Activated T-helper 1 cell treated with anti-CD3 and anti-CD28 coated beads, Interleukin-2, amount 50 U/mL, for 16 hours (primary cell): Measurements from ENCODE around the gene ARRDC5.
"Not testable (repeated sequence)": the region's sequence is repeated elsewhere in the genome, so short reads cannot be mapped to it uniquely, and the experiment has no call there.

ENCODE experiments used
- DNase-seq, 2 donors: peaks; one replicate each; pipeline ENCODE4 v3.0.0-alpha.2; 2020; ENCODE audit warnings: low read depth in 1 of 2, low spot score in 1 of 2

ARRDC5 gene

GRCh38 chr19:4910594-4911281, 8.0 kb upstream of the ARRDC5 start:
- no peak for DNase-seq

DNA sequence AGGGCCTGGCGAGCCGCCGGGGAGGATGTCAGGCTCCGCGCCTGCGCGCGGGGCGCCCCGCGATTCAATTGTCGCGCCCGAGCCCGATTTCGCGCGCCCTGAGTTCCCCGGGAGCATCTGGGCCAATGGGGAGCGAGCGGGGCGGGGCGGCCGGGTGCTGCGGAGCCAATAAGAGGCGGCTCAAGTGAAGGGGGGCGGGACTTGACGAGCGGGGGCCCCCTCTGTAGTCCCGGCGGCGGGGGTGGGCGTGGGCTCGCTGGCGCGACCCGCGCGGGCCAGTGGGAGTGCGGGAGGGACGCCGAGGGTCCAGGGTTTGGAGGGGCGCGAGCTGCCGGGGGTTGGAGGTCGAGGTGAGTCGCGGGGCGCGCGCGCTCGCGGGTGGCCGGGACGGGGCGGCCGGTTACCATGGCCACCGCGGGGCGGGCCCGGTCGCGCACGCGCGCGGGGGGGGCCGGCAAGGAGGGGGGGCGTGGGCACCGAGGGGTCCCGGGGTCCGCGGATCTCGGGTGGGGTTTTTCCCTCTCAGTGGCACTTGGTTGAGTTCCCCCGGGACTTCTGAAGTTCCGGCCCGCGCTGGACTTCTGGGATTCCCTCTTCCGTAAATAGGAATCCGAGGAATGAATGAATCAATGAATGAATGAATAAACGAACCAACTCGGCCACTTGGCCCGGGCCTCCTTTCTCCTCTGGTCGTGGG, 7.3 kb upstream of the ARRDC5 start:
- DNase-seq, result peak; percentile 89 to 90

DNA sequence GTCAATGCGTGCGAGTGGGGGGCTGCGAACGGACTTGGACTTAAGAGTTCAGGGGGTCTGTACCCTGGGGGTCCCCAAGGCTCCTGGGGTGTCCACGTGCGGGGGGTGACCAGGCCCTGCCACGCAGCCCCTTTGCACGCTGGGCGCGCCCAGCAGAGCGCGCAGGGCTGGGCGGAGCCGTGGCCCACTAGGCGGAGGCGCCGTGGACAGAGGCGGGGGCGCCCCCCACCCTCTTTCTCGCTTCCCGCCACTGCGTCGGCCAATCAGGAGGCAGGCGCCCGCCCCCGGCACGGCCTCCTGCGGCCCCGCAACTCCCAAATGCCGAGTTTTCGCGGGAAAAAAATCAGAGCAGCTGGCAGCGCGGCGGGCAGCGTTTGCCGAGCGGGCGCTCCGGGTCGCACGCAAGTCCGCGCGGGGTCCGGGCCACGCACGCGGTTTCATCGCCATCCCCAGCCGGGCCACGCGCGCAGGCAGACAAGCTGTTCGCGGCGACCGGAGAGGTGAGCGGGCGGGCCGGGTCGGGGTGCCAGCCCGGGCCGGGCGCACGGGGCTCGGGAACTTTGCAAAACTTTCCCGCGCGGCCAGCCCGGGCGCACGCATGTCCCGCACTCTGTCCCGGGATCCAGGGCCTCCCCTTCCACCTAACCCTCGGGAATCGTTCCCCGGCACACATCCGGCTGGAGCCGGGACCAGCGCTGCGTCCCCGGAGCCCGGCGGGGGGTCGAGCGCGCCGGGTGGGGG, 6.6 kb upstream of the ARRDC5 start, which contains the start of gene UHRF1:
UHRF1 (plus strand) TSS at position 346 of the 741 bp plus-strand sequence. CDS start 1,385 bp downstream, outside the sequence.
- DNase-seq, result peak in 1 of 2 donors; percentile 14

DNA sequence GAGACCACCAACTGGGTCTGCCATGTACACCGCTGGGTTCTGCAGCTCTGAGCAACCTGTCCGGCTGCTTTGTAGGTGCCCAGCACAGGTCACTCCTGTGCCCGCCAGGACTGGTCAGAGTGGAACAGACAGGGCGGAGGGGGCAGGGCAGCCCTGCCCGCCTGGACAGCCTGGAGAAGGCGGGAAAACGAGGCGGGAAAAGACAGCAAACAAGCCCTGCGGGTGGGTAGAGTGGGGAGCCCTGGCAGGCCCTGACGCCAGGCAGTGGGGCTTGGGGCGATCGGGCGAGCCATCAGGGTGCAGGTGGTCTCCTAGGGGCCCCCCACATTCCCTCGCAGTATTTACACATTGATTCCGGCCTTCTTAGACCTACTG, 6.1 kb upstream of the ARRDC5 start:
- no peak for DNase-seq

DNA sequence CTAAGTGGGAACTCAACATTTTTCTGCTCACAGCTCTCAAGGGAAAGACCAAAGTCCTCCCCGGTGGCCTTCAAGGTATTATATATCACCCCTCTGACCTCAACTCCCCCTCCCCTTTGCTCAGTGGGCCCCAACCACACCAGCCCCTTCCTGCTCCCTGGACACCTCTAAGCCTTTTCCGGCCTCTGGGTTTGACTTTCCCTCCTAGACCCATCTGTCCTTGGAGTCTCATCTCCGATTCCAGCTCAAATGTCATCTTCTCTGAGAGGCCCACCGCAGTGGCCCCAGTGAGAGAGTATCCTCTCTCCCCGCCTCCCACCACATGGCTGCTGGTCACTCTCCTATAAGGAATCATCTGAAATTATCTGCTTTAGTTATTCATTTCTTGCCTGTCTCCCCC, 5.7 kb upstream of the ARRDC5 start:
- DNase-seq, result no peak

DNA sequence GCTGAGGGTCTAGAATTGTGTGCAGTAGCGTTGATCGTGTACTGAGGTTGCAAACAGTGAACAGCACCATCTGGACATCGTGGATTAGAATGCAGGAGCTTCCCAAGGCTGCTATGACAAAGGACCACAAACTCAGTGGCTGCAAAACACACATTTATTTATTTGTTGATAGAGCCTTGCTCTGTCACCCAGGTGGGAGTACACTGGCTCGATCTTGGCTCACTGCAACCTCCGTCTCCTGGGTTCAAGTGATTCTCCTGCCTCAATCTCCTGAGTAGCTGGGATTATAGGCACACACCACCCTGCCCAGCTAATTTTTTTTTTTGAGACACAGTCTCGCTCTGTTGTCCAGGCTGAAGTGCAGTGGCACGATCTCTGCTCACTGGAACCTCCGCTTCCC, 4.3 kb upstream of the ARRDC5 start:
- no peak for DNase-seq

GRCh38 chr19:4904481-4904880, 1.8 kb upstream of the ARRDC5 start:
- DNase-seq, result no peak

DNA sequence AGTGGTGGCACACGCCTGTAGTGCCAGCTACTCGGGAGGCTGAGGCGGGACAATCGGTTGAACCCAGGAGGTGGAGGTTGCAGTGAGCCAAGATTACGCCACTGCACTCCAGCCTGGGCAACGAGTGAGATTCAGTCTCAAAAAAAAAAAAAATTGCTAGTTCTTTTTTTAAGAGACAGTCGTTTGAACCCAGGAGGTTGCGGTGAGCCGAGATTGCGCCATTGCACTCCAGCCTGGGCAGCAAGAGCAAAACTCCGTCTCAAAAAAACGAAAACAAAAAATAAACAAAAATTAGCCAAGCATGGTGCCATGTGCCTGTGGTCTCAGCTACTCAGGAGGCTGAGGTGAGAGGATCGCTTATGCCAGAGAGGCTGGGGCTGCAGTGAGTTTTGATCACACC, 1.8 kb downstream of the ARRDC5 start:
- DNase-seq, result not testable (repeated sequence)

DNA sequence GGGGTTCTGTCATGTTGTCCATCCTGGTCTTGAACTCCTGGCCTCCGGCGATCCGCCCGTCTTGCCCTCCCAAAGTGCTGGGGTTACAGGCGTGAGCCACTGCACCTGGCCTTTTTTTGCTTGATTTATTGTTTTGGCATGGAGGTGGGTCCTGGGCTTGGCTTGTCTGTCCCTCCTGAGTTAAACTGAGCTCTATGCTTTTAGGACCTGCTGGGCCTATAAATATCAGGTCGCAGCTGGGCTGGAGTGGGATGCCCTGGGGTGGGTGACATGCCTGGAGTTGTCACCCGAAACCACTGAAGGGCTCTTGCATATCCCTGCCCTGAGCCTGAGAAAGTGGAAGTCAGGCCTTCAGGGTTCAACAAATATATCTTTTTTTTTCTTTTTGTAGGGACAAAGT, 5.5 kb downstream of the ARRDC5 start:
- DNase-seq, result no peak

DNA sequence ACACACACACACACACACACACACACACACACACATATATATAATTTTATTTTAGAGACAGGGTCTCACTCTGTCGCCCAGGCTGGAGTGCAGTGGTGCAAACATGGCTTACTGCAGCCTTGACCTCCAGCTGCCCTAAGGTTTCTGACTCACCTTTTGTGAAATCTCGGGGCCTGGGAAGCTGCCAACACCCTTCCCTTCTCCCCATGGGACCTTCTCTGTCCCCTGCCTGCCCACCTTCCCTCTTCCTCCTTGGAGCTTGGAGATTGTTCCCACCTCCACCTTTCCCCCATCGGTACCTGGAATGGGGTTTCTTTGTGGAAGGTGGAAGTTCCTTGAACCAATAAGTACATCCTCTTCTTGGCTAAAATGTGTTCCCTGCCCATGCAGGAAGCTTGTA, 6.3 kb downstream of the ARRDC5 start:
- DNase-seq, result no peak

DNA sequence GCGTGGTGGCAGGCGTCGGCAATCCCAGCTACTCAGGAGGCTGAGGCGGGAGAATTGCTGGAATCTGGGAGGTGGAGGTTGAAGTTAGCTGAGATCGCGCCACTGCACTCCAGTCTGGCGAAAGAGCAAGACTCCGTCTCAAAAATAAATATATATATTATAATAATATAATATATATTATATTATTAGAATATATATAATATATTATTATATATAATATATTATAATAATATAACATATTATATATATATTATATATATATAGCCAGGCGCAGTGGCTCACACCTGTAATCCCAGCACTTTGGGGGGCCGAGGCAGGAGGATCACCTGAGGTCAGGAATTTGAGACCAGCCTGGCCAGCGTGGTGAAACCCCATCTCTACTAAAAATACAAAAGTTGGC, 9.7 kb downstream of the ARRDC5 start:
- DNase-seq, result not testable (repeated sequence)

DNA sequence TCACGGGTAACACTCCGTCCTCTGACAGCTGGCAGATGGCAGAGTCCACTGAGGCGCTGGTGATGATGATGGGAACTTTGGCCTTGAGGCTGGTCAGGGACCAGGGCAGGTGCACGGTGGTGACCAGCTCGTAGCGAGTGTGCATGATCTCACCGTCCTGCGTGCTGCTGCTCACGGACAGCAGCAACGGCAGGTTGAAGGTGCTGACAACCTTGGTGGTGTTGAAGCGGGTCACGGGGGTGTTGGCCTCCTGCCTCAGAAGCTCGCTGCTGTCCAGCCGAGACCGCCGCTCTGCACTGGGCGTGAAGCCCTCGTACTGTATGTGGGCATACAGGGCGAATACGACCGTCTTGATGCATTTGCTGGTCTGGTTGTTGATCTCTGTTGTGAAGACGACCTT, 11.6 kb downstream of the ARRDC5 start:
- no peak for DNase-seq

DNA sequence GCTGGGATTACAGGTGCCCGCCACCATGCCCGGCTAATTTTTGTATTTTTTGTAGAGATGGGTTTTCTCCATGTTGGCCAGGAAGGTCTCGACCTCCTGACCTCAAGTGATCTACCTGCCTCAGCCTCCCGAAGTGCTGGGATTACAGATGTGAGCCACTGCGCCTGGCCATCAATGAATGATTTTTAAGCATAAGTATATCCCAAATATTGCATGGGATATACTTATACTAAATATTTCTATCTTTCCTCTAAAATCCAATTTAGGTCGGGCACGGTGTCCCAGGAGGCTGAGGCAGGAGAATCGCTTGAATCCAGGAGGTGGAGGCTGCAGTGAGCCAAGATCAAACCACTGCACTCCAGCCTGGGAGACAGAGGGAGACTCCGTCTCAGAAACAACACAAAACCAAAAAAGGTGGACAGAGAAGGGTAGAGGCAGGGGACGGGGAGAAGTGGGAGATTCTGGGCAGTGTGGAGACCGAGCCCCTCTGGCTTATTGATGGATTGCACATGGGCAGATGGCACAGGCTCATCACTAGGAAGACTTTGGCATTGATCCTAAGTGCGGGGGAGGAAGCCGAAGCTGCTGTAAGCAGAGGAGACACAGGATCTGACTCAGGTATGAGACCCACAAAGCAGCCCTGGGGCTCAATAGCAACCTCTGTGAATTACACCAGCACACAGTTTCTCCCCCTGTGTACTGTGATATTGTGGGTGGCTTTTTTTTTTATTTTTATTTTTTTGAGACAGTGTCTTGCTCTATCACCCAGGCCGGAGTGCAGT, 13.5 kb downstream of the ARRDC5 start:
- DNase-seq, result no peak

DNA sequence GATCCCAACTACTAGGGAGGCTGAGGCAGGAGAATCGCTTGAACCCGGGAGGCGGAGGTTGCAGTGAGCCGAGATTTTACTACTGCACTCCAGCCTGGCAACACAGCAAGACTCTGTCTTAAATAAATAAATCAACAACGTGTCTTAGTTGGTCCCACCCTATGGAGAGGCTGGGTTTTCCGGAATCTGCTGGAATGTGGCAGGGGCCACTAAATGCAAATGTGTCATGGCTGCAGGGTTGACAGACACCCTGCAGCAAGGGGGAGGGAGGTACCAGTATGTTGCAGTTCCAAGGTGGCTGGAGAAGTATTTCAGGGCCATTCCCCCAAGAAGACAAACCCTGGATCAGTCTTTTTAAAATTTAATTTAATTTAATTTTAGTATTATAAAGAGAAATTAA, 14.9 kb downstream of the ARRDC5 start:
- DNase-seq, result not testable (repeated sequence)

- DNase-seq, result not testable (repeated sequence)
These were observed 17.7 kb downstream of the ARRDC5 start for GRCh38 chr19:4884993-4885392.

DNA sequence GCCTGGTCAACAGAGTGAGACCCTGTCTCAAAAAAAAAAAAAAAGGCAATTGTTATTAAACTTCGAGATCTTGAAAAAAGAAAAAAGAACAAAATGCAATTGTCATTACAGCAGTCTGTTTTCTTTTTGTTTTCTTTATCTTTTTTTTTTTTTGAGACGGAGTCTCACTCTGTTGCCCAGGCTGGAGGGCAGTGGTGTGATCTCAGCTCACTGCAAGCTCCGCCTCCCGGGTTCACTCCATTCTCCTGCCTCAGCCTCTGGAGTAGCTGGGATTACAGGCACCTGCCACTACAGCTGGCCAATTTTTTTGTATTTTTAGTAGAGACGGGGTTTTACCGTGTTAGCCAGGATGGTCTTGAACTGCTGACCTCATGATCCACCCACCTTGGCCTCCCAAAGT, 19.8 kb downstream of the ARRDC5 start:
- not testable (repeated sequence) for DNase-seq

GRCh38 chr19:4879041-4879440, 23.7 kb downstream of the ARRDC5 start:
- DNase-seq, result no peak

DNA sequence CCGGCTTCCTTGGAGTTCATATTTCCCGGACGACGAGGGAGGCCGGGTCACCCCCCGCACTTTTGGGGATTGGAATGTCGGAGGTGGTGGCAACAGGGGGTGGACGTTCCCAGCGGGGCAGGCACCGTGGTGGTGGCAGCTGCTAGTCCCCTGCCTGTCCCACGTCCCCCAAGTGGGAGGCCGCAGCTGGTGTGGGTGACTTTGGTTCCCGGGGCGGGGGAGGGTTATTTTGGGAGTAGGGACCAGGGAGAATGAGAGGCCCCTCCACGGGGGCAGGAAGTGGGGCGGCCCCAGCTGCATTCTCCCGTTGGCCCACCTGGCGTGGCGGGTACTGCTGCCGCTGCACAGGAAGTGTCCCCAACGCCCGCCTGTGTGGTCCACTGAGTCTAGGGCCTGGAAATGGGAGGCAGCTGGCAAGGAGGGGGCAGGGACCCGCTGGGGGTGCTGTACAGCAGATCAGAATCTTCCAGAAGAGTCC, 24.2 kb downstream of the ARRDC5 start:
- no peak for DNase-seq

DNA sequence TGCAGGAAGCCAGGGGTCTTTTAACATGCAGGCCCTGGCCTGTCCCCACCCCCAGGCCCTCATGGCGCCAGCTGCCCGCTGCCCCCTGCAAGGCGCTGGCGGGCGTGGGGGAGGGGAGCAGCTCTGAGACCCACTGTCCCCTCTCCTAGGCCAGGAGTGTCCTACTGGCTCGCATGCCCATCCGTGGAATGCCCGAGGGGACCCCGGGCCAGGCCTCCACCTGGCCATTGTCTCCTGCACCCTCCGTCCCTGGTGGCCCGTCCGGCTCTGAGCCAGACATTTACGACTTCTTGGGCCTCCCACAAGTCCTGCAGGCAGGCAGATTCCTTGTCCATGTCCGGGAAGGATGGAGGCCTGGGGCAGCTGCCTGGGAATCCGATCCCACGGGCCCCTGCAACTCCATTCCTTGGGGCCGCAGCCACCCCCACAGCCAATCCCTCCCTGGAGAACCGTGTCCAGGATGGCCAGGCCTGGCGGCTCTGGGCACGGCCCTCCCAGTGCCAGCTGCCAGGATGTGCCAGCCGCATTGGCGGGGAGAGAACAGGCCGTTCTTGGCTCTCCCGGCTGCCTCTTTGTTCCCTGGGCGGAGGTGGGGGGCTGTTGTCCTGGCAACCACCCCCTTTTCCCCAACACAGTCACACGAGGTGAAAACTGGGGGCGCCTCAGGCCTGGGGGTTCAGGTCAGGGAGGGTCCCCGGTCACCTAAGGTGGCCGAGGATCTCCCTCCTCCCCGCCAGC, 24.8 kb downstream of the ARRDC5 start:
- no peak for DNase-seq

- DNase-seq, result no peak
These were observed 28.8 kb downstream of the ARRDC5 start for GRCh38 chr19:4873930-4874329.
